Kidney (tissue), 22 donors: ENCODE data around the gene C18orf63. TPM values are rescaled to one million over a fixed set of nuclear protein-coding genes. Genes with fewer than 3 reads are reported as not detected.

Source experiments
- DNase-seq, 5 donors: peaks; one replicate each; pipeline ENCODE4 v3.0.0-alpha.2; 2013 to 2020
- FAIRE-seq: peaks from 2 replicates; lab custom pipeline; 2012; peaks lifted over from hg19 to GRCh38; lab: Jason Lieb, UNC
- H3K27ac ChIP-seq, 2 donors: one replicate each; pipeline ENCODE4 v1.7.0; 2013; ENCODE audit warnings: low read depth in 2 of 2, low read length in 2 of 2, inconsistent platforms in 1 of 2
- H3K27me3 ChIP-seq: one replicate; pipeline ENCODE4 v1.7.1; 2013; ENCODE audit warnings: low read length, inconsistent platforms; ENCODE audit not compliant: control insufficient read depth, insufficient read depth
- H3K36me3 ChIP-seq, 3 donors: one replicate each; pipeline versions ENCODE4 v1.7.0 to v1.7.1; 2013; ENCODE audit warnings: low read length in 3 of 3, control low read depth in 1 of 3, inconsistent platforms in 1 of 3; ENCODE audit not compliant: insufficient read depth in 3 of 3, control insufficient read depth in 2 of 3
- H3K4me1 ChIP-seq, 3 donors: one replicate each; pipeline versions ENCODE4 v1.7.0 to v1.7.1; 2013; ENCODE audit warnings: low read length in 3 of 3, inconsistent platforms in 1 of 3, low read depth in 1 of 3; ENCODE audit not compliant: control insufficient read depth in 2 of 3, insufficient read depth in 2 of 3
- H3K4me3 ChIP-seq, 3 donors: one replicate each; pipeline versions ENCODE4 v1.7.0 to v1.8.1; 2013; ENCODE audit warnings: low read length in 3 of 3, control low read depth in 1 of 3, inconsistent platforms in 1 of 3
- H3K9ac ChIP-seq, 3 donors: one replicate each; pipeline versions ENCODE4 v1.7.0 to v1.7.1; 2013; ENCODE audit warnings: low read length in 3 of 3, control low read depth in 1 of 3, inconsistent platforms in 1 of 3
- H3K9me3 ChIP-seq, 3 donors: one replicate each; pipeline versions ENCODE4 v1.7.0 to v1.7.1; 2013; ENCODE audit warnings: low read length in 3 of 3, control low read depth in 1 of 3, inconsistent platforms in 1 of 3; ENCODE audit not compliant: control insufficient read depth in 2 of 3, insufficient read depth in 1 of 3
- CTCF ChIP-seq: IDR thresholded peaks from 3 replicates; pipeline ENCODE4 v1.5.1; 2012; ENCODE audit warnings: mild to moderate bottlenecking, moderate library complexity, borderline replicate concordance; ENCODE audit not compliant: insufficient read depth; ENCODE audit errors: extremely low read depth
- intact Hi-C: fragments of 100-400 bp; cut with DNase I; formaldehyde crosslinking; loops from one replicate; pipeline ENCODE4 v1.11.1; 2022
- long read RNA-seq, 10 donors: library from polyadenylated mRNA in 1 of 10; unstranded in 1 of 10; transcript quantifications; one replicate each; pipeline ENCODE4 v2.0.0 and lab custom pipeline, GENCODE V29; 2021 to 2026
- polyA plus RNA-seq: library from polyadenylated mRNA; stranded (reverse); fragments of 350-450 nt; fragmentation: Illumina TruSeq; extraction: RNeasy Lipid Tissue Mini Kit (QIAGEN cat#74804); gene quantifications from one replicate; pipeline ENCODE4 v1.2.3, GENCODE V29; 2014; ENCODE audit warnings: low read depth, low replicate concordance; ENCODE audit not compliant: insufficient read depth
- total RNA-seq: library from RNA; stranded (reverse); fragmentation: NEBNext Ultra II Directional; extraction: Animal tissue kit (Norgen Biotek cat#: 25700); gene quantifications from one replicate; pipeline ENCODE4 v1.2.1, GENCODE V29; 2021
- donor health status: control.
- donor health status: control.
- donor health status: control.
- donor health status: control.
- donor health status: control.
- donor health status: DM: yes; HTN: yes; CAD: no.
- donor health status: Normal renal cell carcinoma (clear cell type).

The C18orf63 gene
- not detected for total RNA-seq
- polyA plus RNA-seq, result not detected
- long read RNA-seq, donor 1, result 0 reads
- long read RNA-seq, donor 2, result 0 reads
- long read RNA-seq, donor 3, result 0 reads
- long read RNA-seq, donor 4, result 0 reads
- long read RNA-seq, donor 5, result 0 reads
- long read RNA-seq, donor 6, result 0 reads
- long read RNA-seq, donor 7, result 0 reads
- long read RNA-seq, donor 8, result 0 reads
- long read RNA-seq, donor 9, result 0 reads
- long read RNA-seq, donor 10, result 0 reads

- DNase-seq, result peak in 1 of 5 donors; percentile 63
- no peaks in the 10 kb centered on the region for H3K36me3 ChIP-seq
- no peak for TF ChIP-seq CTCF
- no peaks in the 10 kb centered on the region for H3K27me3 ChIP-seq
- peaks cover 0 to 4% (median 0%) of the 10 kb centered on the region in 3 donors for H3K4me1 ChIP-seq
- no peak for FAIRE-seq
- H3K9me3 ChIP-seq, result no peaks in the 10 kb centered on the region
- H3K27ac ChIP-seq, result no peak within 1 kb of the TSS
- H3K4me3 ChIP-seq, result no peak within 1 kb of the TSS
- intact Hi-C loops, result no loop called here
- H3K9ac ChIP-seq, result no peak within 1 kb of the TSS
Measured at GRCh38 chr18:74315464-74316256, at the start of gene C18orf63. Gene C18orf63, plus strand, starts transcription at chr18:74315839. Its CDS starts 2,027 bp downstream, at chr18:74317866.

- DNase-seq (no peak), FAIRE-seq (peak; percentile 19)
- H3K4me1 ChIP-seq, result peaks cover 6 to 41% (median 35%) of the 10 kb centered on the region in 3 donors
- H3K27me3 ChIP-seq, result no peaks in the 10 kb centered on the region
- H3K27ac ChIP-seq, result peak overlapping the region in 1 of 2 donors; percentile 82
- no peaks in the 10 kb centered on the region for H3K9me3 ChIP-seq
- TF ChIP-seq CTCF, result no peak
- H3K36me3 ChIP-seq, result peaks cover 0 to 21% (median 13%) of the 10 kb centered on the region in 3 donors
- intact Hi-C loops, result no loop called here
- H3K4me3 ChIP-seq, result peak overlapping the region in 1 of 3 donors; percentile 23
- H3K9ac ChIP-seq, result peak overlapping the region in 1 of 3 donors; percentile 23
Measured at GRCh38 chr18:74266161-74266560, 49.5 kb upstream of the C18orf63 start.

GRCh38 chr18:74268175-74268574 is 47.5 kb upstream of the C18orf63 start:
- no peak for TF ChIP-seq CTCF

More at GRCh38 chr18:74268175-74268574, 47.5 kb upstream of the C18orf63 start:
- H3K9ac ChIP-seq, result peak overlapping the region in 1 of 3 donors; percentile 22
- FAIRE-seq (no peak), DNase-seq (no peak)
- H3K9me3 ChIP-seq, result no peaks in the 10 kb centered on the region
- intact Hi-C loops, result no loop called here
- peaks cover 0 to 9% (median 5%) of the 10 kb centered on the region in 3 donors for H3K36me3 ChIP-seq
- H3K27ac ChIP-seq, result peak overlapping the region; percentile 48 to 74
- H3K27me3 ChIP-seq, result no peaks in the 10 kb centered on the region
- H3K4me1 ChIP-seq, result peaks cover 8 to 47% (median 42%) of the 10 kb centered on the region in 3 donors
- peak overlapping the region in 1 of 3 donors; percentile 3 for H3K4me3 ChIP-seq
